ENCODE measurements around the gene MBOAT1.

- no peak for TF ChIP-seq TAF1 (IDR thresholded peaks at IDR 0.05; ENCODE audit: low read depth, low read length)
- TF ChIP-seq POLR2A (IDR thresholded peaks at IDR 0.05; ENCODE audit: low read depth, low read length), result no peak
- no peak for TF ChIP-seq POLR2AphosphoS5 (IDR thresholded peaks at IDR 0.05; ENCODE audit: low read depth, low read length)
- TF ChIP-seq PAX5 (IDR thresholded peaks at IDR 0.05; ENCODE audit: insufficient read depth, low read length, severe bottlenecking), result no peak
Measured at GRCh38 chr6:20220359-20220758, 8.1 kb upstream of the MBOAT1 start.
